SK-N-SH treated with all-trans-retinoic acid at 6 μM for 48 hours (cell line): ENCODE results near the gene FAF1.

ENCODE experiments used
- ATAC-seq: fragments of 200-7000 bp; cut with Tn5 transposase; 3 replicates; pipeline ENCODE4 v1.9.1; 2020; ENCODE audit warnings: mild to moderate bottlenecking, moderate library complexity
- BACH2 ChIP-seq: fragments of 250-450 bp; sonication (Bioruptor Pico); IDR thresholded peaks from 2 replicates; pipeline ENCODE4 v1.9.0; 2021; ENCODE audit warnings: mild to moderate bottlenecking, borderline replicate concordance
- CREB5 ChIP-seq: fragments of 250-450 bp; sonication (Bioruptor Pico); IDR thresholded peaks from 2 replicates; pipeline ENCODE4 v1.5.1; 2020; ENCODE audit warnings: low read depth, mild to moderate bottlenecking, moderate library complexity
- CSDC2 ChIP-seq: fragments of 250-450 bp; sonication (Bioruptor Pico); IDR thresholded peaks from 2 replicates; pipeline ENCODE4 v1.5.0; 2020; ENCODE audit warnings: mild to moderate bottlenecking, moderate library complexity
- CSRNP3 ChIP-seq: fragments of 250-450 bp; sonication (Bioruptor Pico); IDR thresholded peaks from 2 replicates; pipeline ENCODE4 v1.5.1; 2021; ENCODE audit warnings: mild to moderate bottlenecking, moderate library complexity
- ESRRG ChIP-seq: fragments of 250-450 bp; sonication (Bioruptor Pico); IDR thresholded peaks from 2 replicates; pipeline ENCODE4 v1.6.1; 2021; ENCODE audit warnings: mild to moderate bottlenecking
- GLIS3 ChIP-seq: fragments of 250-450 bp; sonication (Bioruptor Pico); IDR thresholded peaks from 2 replicates; pipeline ENCODE4 v1.5.0; 2020; ENCODE audit warnings: mild to moderate bottlenecking, moderate library complexity
- ISL1 ChIP-seq: fragments of 250-450 bp; sonication (Bioruptor Pico); IDR thresholded peaks from 2 replicates; pipeline ENCODE4 v2.1.2; 2022; ENCODE audit warnings: mild to moderate bottlenecking, moderate library complexity
- OSR1 ChIP-seq: fragments of 250-450 bp; sonication (Bioruptor Pico); IDR thresholded peaks from 2 replicates; pipeline ENCODE4 v1.8.0; 2022; ENCODE audit warnings: moderate library complexity, mild to moderate bottlenecking, inconsistent platforms
- PATZ1 ChIP-seq: fragments of 250-450 bp; sonication (Bioruptor Pico); IDR thresholded peaks from 2 replicates; pipeline ENCODE4 v1.8.0; 2020; ENCODE audit warnings: mild to moderate bottlenecking, moderate library complexity, borderline replicate concordance
- POU6F1 ChIP-seq: fragments of 250-450 bp; sonication (Bioruptor Pico); IDR thresholded peaks from 2 replicates; pipeline ENCODE4 v1.8.0; 2021; ENCODE audit warnings: low read depth, mild to moderate bottlenecking, moderate library complexity, borderline replicate concordance
- PPARA ChIP-seq: fragments of 250-450 bp; sonication (Bioruptor Pico); IDR thresholded peaks from 2 replicates; pipeline ENCODE4 v1.5.0; 2020; ENCODE audit warnings: mild to moderate bottlenecking, borderline replicate concordance
- RARB ChIP-seq: fragments of 250-450 bp; sonication (Bioruptor Pico); IDR thresholded peaks from 2 replicates; pipeline ENCODE4 v1.8.0; 2021; ENCODE audit warnings: mild to moderate bottlenecking, moderate library complexity
- SNAI2 ChIP-seq: fragments of 250-450 bp; sonication (Bioruptor Pico); IDR thresholded peaks from 2 replicates; pipeline ENCODE4 v1.5.0; 2020; ENCODE audit warnings: mild to moderate bottlenecking, moderate library complexity
- TCF4 ChIP-seq: fragments of 250-450 bp; sonication (Bioruptor Pico); IDR thresholded peaks from 2 replicates; pipeline ENCODE4 v1.8.0; 2021; ENCODE audit warnings: mild to moderate bottlenecking, moderate library complexity, borderline replicate concordance
- TOX ChIP-seq: fragments of 250-450 bp; sonication (Bioruptor Pico); IDR thresholded peaks from 2 replicates; pipeline ENCODE4 v1.8.0; 2021; ENCODE audit warnings: mild to moderate bottlenecking, moderate library complexity, borderline replicate concordance
- TSHZ2 ChIP-seq: fragments of 250-450 bp; sonication (Bioruptor Pico); IDR thresholded peaks from 2 replicates; pipeline ENCODE4 v1.5.0; 2020; ENCODE audit warnings: mild to moderate bottlenecking, moderate library complexity
- ZC3H10 ChIP-seq: fragments of 250-450 bp; sonication (Bioruptor Pico); IDR thresholded peaks from 2 replicates; pipeline ENCODE4 v1.5.1; 2021; ENCODE audit warnings: mild to moderate bottlenecking, moderate library complexity
- ZFP3 ChIP-seq: fragments of 250-450 bp; sonication (Bioruptor Pico); IDR thresholded peaks from 2 replicates; pipeline ENCODE4 v1.5.0; 2020; ENCODE audit warnings: mild to moderate bottlenecking, moderate library complexity
- ZFP30 ChIP-seq: fragments of 450-650 bp; formaldehyde crosslinking; IDR thresholded peaks from 2 replicates; pipeline ENCODE4 v1.5.0; 2022; ENCODE audit warnings: mild to moderate bottlenecking, moderate library complexity
- ZNF565 ChIP-seq: fragments of 450-650 bp; formaldehyde crosslinking; conservative IDR thresholded peaks from 2 replicates; pipeline ENCODE4 v1.5.0; 2020; ENCODE audit warnings: low read depth, mild to moderate bottlenecking, moderate library complexity
- ZNF70 ChIP-seq: fragments of 450-650 bp; formaldehyde crosslinking; IDR thresholded peaks from 2 replicates; pipeline ENCODE4 v1.5.0; 2020; ENCODE audit warnings: mild to moderate bottlenecking, moderate library complexity
- ZNF8 ChIP-seq: fragments of 450-650 bp; formaldehyde crosslinking; IDR thresholded peaks from 2 replicates; pipeline ENCODE4 v1.5.0; 2020; ENCODE audit warnings: mild to moderate bottlenecking, moderate library complexity

Gene FAF1

GRCh38 chr1:50424884-50425375 lies 535.1 kb downstream of the FAF1 start:
- TF ChIP-seq ZNF565 (CRISPR knock-in tag) (no peak), BACH2 (no peak), TSHZ2 (CRISPR knock-in tag) (no peak), ISL1 (CRISPR knock-in tag) (no peak), POU6F1 (CRISPR knock-in tag) (no peak), PPARA (no peak), ZNF8 (CRISPR knock-in tag) (no peak), TOX (CRISPR knock-in tag) (no peak), ZFP30 (no peak), RARB (CRISPR knock-in tag) (no peak), GLIS3 (CRISPR knock-in tag) (no peak), ZC3H10 (no peak), OSR1 (CRISPR knock-in tag) (no peak)
- ATAC-seq = no peak

- TF ChIP-seq GLIS3 (CRISPR knock-in tag) (no peak), ZNF70 (CRISPR knock-in tag) (no peak), TCF4 (CRISPR knock-in tag) (no peak), TOX (CRISPR knock-in tag) (no peak), CSRNP3 (CRISPR knock-in tag) (no peak), SNAI2 (no peak), ZFP3 (CRISPR knock-in tag) (no peak), OSR1 (CRISPR knock-in tag) (no peak), ESRRG (CRISPR knock-in tag) (no peak), CSDC2 (CRISPR knock-in tag) (no peak), PATZ1 (CRISPR knock-in tag) (no peak), ZNF8 (CRISPR knock-in tag) (no peak), ZFP30 (no peak), POU6F1 (CRISPR knock-in tag) (no peak), CREB5 (CRISPR knock-in tag) (no peak), BACH2 (no peak), ISL1 (CRISPR knock-in tag) (no peak)
- TF ChIP-seq, all 23 proteins: peak for 0
- no peak for ATAC-seq
These were observed 535.8 kb downstream of the FAF1 start for GRCh38 chr1:50424045-50424883.
